HCT116 (cell line): ENCODE results near the gene MEIS2. TPM values are rescaled to one million over a fixed set of nuclear protein-coding genes. Genes with fewer than 3 reads are reported as not detected.

Experiments used
- ATAC-seq: fragments of 200-7000 bp; cut with Tn5 transposase; 2 replicates; pipeline ENCODE4 v1.9.1; 2020; ENCODE audit warnings: mild to moderate bottlenecking, moderate library complexity
- BruUV-seq: library from RNA; stranded (reverse); fragments of 400-500 nt; replicated peaks from 2 replicates; lab custom pipeline; 2021; lab: Mats Ljungman, UMichigan
- CTCF ChIA-PET: fragments of 300-600 bp; sonication (Branson Sonifier 250); formaldehyde crosslinking; loops from one replicate; lab custom pipeline; 2021; ENCODE audit warnings: antibody characterized with exemption; lab: Charles Lee
- POLR2A ChIA-PET: fragments of 300-600, 350-600 bp; sonication (Branson Sonifier 250); formaldehyde crosslinking; loops from one replicate; lab custom pipeline; 2021; ENCODE audit warnings: antibody characterized with exemption; lab: Charles Lee
- RAD21 ChIA-PET, 2 experiments: fragments of 300-600 bp; sonication (Branson Sonifier 250); formaldehyde crosslinking; loops; one replicate each; lab custom pipeline; 2023; ENCODE audit warnings: low total read pairs in 2 of 2; ENCODE audit not compliant: uncharacterized antibody in 2 of 2, unreplicated experiment in 2 of 2, low non-redundant PET in 1 of 2; lab: Charles Lee
- DNase-seq: peaks from one replicate; pipeline ENCODE4 v3.0.0-alpha.2; 2010; ENCODE audit warnings: low read depth, low spot score
- H2AFZ ChIP-seq: fragments of 200-600 bp; shearing (Covaris generic), sonication (generic); 2 replicates; pipeline ENCODE4 v1.6.1; 2017; ENCODE audit warnings: low read depth, mixed run types, mixed read lengths, antibody characterized with exemption, low read length; ENCODE audit not compliant: poor library complexity, severe bottlenecking
- H3K27ac ChIP-seq: 2 replicates; pipeline ENCODE4 v1.5.1; 2012; ENCODE audit warnings: low read depth, low read length
- H3K27me3 ChIP-seq: fragments of 200-600 bp; sonication (generic); 2 replicates; pipeline ENCODE4 v1.6.1; 2016; ENCODE audit warnings: mixed run types, low read length, mixed read lengths; ENCODE audit not compliant: insufficient read depth
- H3K36me3 ChIP-seq, 2 experiments: fragments of 200-500 bp in 1 of 2; fragments of 200-600 bp in 1 of 2; sonication (Bioruptor generic) in 1 of 2; sonication (generic) in 1 of 2; 2 replicates each; pipeline versions ENCODE4 v1.5.1 to v1.6.1; 2014 to 2016; ENCODE audit warnings: low read length in 2 of 2, inconsistent platforms in 1 of 2, mixed read lengths in 1 of 2, mixed run types in 1 of 2; ENCODE audit not compliant: insufficient read depth in 2 of 2, control insufficient read depth in 1 of 2
- H3K4me1 ChIP-seq, 2 experiments: fragments of 200-600 bp in 1 of 2; sonication (generic) in 1 of 2; 2 replicates each; pipeline versions ENCODE4 v1.5.1 to v1.6.1; 2012 to 2017; ENCODE audit warnings: low read length in 2 of 2, inconsistent platforms in 1 of 2, mild to moderate bottlenecking in 1 of 2, mixed read lengths in 1 of 2, mixed run types in 1 of 2, moderate library complexity in 1 of 2; ENCODE audit not compliant: insufficient read depth in 2 of 2, control insufficient read depth in 1 of 2
- H3K4me2 ChIP-seq: fragments of 200-600 bp; sonication (generic); 2 replicates; pipeline ENCODE4 v1.6.1; 2017; ENCODE audit warnings: mixed run types, low read length, mixed read lengths
- H3K4me3 ChIP-seq, 2 experiments: fragments of 200-600 bp in 1 of 2; sonication (generic) in 1 of 2; replicated peaks in 1 of 2; 2 replicates each; pipeline ENCODE4 v1.5.1; 2011 to 2016; ENCODE audit warnings: low read length in 2 of 2, control low read depth in 1 of 2, low read depth in 1 of 2, mild to moderate bottlenecking in 1 of 2, mixed read lengths in 1 of 2, mixed run types in 1 of 2
- H3K79me2 ChIP-seq: fragments of 200-600 bp; sonication (generic); 2 replicates; pipeline ENCODE4 v1.6.1; 2017; ENCODE audit warnings: mild to moderate bottlenecking, mixed run types, low read length, moderate library complexity, mixed read lengths; ENCODE audit not compliant: insufficient read depth
- H3K9ac ChIP-seq: fragments of 200-600 bp; sonication (generic); 2 replicates; pipeline ENCODE4 v1.6.1; 2016; ENCODE audit warnings: low read length, mixed read lengths
- H3K9me2 ChIP-seq: fragments of 200-600 bp; sonication (generic), shearing (Covaris generic); 2 replicates; pipeline ENCODE4 v1.6.1; 2017; ENCODE audit warnings: mixed run types, mild to moderate bottlenecking, moderate library complexity; ENCODE audit not compliant: insufficient read depth
- H3K9me3 ChIP-seq, 2 experiments: fragments of 200-500 bp in 1 of 2; fragments of 200-600 bp in 1 of 2; sonication (Bioruptor generic) in 1 of 2; sonication (generic) in 1 of 2; 2 replicates each; pipeline ENCODE4 v1.6.1; 2014 to 2017; ENCODE audit warnings: low read length in 2 of 2, mixed read lengths in 2 of 2, inconsistent platforms in 1 of 2, low read depth in 1 of 2, mild to moderate bottlenecking in 1 of 2, mixed run types in 1 of 2, moderate library complexity in 1 of 2; ENCODE audit not compliant: control insufficient read depth in 1 of 2, insufficient read depth in 1 of 2
- H4K20me1 ChIP-seq: fragments of 200-600 bp; sonication (generic), shearing (Covaris generic); 2 replicates; pipeline ENCODE4 v1.6.1; 2017; ENCODE audit warnings: mixed run types, mild to moderate bottlenecking, moderate library complexity; ENCODE audit not compliant: insufficient read depth
- CEBPB ChIP-seq: IDR thresholded peaks from 2 replicates; pipeline ENCODE4 v1.6.1; 2012; ENCODE audit warnings: low read depth
- intact Hi-C: fragments of 100-400 bp; cut with micrococcal nuclease; formaldehyde crosslinking; loops from 2 replicates; pipeline ENCODE4 v1.10.0; 2022
- total RNA-seq: library from RNA; stranded (reverse); gene quantifications from one replicate; pipeline ENCODE4 v1.2.1, GENCODE V29; 2021; ENCODE audit not compliant: unreplicated experiment
- TF ChIP-seq, protein P1 (sequence below): IDR thresholded peaks from 2 replicates; pipeline ENCODE4 v1.6.1; 2012; ENCODE audit warnings: low read depth
- TF ChIP-seq, protein P2 (sequence below): IDR thresholded peaks from 2 replicates; pipeline ENCODE4 v1.6.1; 2011; ENCODE audit warnings: mild to moderate bottlenecking, low read length, moderate library complexity; ENCODE audit not compliant: insufficient replicate concordance; ENCODE audit errors: extremely low read depth

Gene MEIS2
- total RNA-seq, 1 experiment from 2014 or later: 11.5 TPM

DNA sequence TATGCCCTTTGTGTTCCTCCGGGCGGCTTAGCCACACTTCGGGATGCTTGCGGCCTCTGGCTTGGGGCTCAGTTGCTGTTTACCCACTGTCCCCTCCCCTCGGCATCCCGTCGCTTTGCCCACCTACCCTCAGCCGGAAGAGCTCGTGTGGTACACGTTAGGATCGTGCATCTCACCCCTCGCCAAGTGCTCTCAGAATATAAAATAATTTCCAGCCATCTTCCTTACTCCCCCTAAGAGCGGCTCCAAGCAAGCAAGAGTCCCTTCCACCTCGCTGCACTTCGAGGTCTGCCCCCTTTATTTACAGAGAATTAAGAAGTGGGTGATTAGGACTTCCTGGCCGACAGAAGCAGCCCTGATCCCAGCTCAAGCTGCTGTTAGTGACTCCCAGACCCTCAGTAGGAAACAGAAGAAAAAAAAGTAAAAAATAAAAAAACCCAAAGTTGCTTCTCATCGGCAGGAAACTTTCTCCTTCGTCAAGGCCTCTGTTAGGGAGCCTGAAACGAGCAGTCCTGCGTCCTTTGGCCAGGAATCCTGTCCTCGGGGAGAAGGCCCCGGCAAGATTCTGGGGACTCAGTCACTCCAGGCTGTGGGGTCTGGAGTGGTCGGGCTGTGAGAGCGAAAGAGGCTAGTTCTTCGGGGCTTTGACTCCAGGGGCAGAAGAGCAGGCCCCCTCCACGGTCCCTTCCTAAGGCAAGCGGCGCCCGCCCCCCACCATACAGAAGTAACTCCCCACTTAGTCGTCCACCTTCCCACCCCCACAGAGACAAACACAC is 3.0 kb downstream of the MEIS2 start (continued):
- no peak for TF ChIP-seq CEBPB

DNA sequence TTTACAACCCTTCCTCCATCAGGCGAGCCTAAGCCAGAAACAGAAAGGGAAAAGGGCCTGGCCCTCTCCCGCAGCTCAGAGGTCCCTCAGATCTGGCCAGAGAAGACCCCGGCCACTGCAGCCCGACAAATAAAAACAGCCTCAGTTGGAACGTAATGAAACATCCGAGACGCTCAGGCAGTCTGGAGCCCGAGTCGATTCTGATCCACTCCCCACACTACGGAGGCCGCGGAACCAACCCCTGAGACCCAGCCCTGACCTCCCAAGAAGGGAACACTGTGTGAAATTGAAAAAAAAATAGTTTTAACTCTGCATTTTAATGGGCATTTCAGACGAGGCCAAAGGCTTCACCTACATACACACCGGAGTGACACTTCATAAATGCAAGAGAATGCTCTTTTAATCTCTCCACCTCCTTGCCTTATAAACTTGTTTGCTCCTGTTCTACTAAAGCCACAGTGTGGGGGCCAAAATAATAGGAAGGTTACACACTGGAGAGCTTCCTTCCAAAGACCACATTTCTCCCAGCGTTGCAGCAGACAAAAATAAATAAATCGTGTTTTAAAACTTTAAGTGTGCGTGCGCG is 3.7 kb downstream of the MEIS2 start:
- Histone ChIP-seq H2AFZ (no peak overlapping the region), H4K20me1 (no peaks in the 10 kb centered on the region), H3K36me3 (peaks cover 5 to 7% of the 10 kb centered on the region in 2 experiments; a peak in 3 of 4 replicates), H3K27ac (no peak overlapping the region), H3K27me3 (no peaks in the 10 kb centered on the region), H3K4me1 (peaks cover 0 to 5% of the 10 kb centered on the region in 2 experiments; a peak in 1 of 4 replicates), H3K79me2 (no peaks in the 10 kb centered on the region; the same call in 1 of the 2 replicates), H3K9ac (no peak overlapping the region), H3K4me2 (no peak overlapping the region), H3K4me3 (no peak overlapping the region), H3K9me2 (no peaks in the 10 kb centered on the region), H3K9me3 (no peaks in the 10 kb centered on the region)
- ATAC-seq (no peak), DNase-seq (no peak)
- POLR2A ChIA-PET: no interaction called here
- no TSS peak for BruUV-seq
- CTCF ChIA-PET: no interaction called here
- intact Hi-C loops: no loop called here
- TF ChIP-seq, protein P1, sequence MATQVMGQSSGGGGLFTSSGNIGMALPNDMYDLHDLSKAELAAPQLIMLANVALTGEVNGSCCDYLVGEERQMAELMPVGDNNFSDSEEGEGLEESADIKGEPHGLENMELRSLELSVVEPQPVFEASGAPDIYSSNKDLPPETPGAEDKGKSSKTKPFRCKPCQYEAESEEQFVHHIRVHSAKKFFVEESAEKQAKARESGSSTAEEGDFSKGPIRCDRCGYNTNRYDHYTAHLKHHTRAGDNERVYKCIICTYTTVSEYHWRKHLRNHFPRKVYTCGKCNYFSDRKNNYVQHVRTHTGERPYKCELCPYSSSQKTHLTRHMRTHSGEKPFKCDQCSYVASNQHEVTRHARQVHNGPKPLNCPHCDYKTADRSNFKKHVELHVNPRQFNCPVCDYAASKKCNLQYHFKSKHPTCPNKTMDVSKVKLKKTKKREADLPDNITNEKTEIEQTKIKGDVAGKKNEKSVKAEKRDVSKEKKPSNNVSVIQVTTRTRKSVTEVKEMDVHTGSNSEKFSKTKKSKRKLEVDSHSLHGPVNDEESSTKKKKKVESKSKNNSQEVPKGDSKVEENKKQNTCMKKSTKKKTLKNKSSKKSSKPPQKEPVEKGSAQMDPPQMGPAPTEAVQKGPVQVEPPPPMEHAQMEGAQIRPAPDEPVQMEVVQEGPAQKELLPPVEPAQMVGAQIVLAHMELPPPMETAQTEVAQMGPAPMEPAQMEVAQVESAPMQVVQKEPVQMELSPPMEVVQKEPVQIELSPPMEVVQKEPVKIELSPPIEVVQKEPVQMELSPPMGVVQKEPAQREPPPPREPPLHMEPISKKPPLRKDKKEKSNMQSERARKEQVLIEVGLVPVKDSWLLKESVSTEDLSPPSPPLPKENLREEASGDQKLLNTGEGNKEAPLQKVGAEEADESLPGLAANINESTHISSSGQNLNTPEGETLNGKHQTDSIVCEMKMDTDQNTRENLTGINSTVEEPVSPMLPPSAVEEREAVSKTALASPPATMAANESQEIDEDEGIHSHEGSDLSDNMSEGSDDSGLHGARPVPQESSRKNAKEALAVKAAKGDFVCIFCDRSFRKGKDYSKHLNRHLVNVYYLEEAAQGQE: no peak
- TF ChIP-seq, protein P2, sequence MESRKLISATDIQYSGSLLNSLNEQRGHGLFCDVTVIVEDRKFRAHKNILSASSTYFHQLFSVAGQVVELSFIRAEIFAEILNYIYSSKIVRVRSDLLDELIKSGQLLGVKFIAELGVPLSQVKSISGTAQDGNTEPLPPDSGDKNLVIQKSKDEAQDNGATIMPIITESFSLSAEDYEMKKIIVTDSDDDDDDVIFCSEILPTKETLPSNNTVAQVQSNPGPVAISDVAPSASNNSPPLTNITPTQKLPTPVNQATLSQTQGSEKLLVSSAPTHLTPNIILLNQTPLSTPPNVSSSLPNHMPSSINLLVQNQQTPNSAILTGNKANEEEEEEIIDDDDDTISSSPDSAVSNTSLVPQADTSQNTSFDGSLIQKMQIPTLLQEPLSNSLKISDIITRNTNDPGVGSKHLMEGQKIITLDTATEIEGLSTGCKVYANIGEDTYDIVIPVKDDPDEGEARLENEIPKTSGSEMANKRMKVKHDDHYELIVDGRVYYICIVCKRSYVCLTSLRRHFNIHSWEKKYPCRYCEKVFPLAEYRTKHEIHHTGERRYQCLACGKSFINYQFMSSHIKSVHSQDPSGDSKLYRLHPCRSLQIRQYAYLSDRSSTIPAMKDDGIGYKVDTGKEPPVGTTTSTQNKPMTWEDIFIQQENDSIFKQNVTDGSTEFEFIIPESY: no peak
- RAD21 ChIA-PET: no interaction called here
